ENCODE results near the gene OIP5. TPM values are rescaled to one million over a fixed set of nuclear protein-coding genes. Genes with fewer than 3 reads are reported as not detected.

Gene OIP5
- total RNA-seq, 6 experiments from 2014 or later, result 0.23 to 1.1 (median 0.82) TPM; not detected in 1

DNA sequence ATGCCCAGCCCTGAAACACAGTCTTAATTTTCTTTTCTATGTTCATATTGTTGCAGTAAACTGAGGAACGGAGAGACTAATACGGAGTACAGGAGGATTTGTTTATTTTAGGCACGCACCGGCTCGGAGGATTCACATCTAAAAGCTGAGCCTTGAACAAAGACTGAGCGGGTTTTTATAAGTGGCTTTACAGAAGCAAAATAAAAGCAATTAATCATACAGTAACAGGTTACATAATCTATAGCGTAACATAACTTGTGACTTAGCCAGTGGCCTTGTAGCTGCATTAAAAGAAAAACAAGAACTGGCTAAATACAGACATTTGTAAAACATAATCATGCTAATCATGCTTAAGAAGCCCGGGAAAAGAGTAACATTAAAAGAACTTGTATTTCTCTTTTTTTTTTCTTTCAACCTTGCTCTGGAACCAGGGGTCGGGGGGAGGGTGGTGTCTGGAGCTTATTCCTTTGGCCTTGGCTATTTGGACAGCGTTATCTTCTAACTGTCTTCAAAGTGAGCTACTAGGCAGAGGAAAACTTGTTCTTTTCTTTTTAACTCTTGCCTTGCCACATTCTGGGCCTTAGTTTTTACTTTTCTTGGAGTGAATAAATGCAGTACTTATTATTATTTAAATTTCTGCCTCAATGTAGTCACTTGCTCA lies 17.8 kb upstream of the OIP5 start:
- 90% methylated on average over 10 of the region's 10 CpGs for WGBS (ENCODE audit: insufficient coverage, low coverage, low lambda C conversion rate, missing lambda C conversion rate)
- Histone ChIP-seq H3K27me3 (no peaks in the 10 kb centered on the region), H3K36me3 (no peaks in the 10 kb centered on the region), H3K4me1 (no peaks in the 10 kb centered on the region), H3K4me3 (no peak overlapping the region), H3K27ac (no peak overlapping the region), H3K9me3 (no peaks in the 10 kb centered on the region)
- DNase-seq, result no peak
- TF ChIP-seq POLR2A (IDR thresholded peaks at IDR 0.05), result no peak
- TF ChIP-seq, protein P1, sequence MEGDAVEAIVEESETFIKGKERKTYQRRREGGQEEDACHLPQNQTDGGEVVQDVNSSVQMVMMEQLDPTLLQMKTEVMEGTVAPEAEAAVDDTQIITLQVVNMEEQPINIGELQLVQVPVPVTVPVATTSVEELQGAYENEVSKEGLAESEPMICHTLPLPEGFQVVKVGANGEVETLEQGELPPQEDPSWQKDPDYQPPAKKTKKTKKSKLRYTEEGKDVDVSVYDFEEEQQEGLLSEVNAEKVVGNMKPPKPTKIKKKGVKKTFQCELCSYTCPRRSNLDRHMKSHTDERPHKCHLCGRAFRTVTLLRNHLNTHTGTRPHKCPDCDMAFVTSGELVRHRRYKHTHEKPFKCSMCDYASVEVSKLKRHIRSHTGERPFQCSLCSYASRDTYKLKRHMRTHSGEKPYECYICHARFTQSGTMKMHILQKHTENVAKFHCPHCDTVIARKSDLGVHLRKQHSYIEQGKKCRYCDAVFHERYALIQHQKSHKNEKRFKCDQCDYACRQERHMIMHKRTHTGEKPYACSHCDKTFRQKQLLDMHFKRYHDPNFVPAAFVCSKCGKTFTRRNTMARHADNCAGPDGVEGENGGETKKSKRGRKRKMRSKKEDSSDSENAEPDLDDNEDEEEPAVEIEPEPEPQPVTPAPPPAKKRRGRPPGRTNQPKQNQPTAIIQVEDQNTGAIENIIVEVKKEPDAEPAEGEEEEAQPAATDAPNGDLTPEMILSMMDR (IDR thresholded peaks at IDR 0.05), result no peak
- ATAC-seq, result no peak
- intact Hi-C loops (cut with DNase I), result no loop called here

DNA sequence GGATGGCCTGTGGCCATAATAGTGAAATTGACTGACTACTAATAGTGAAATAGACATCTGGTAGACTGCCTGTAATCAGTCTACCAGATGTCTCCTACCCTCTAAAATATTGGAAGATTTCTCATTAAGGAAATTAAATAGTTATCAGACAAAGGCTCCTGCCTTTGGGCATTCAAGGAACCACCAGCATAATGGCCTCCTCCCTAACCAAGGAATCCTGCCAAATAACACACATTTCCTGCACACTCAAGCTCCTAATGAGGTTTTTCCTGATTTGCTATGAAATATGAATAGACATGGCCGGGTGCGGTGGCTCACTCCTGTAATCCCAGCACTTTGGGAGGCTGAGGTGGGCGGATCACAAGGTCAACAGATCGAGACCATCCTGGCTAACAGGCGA lies 14.8 kb upstream of the OIP5 start:
- intact Hi-C loops (cut with DNase I), result no loop called here
- DNase-seq (no peak), ATAC-seq (no peak)
- H3K27me3 ChIP-seq, result no peaks in the 10 kb centered on the region
- H3K36me3 ChIP-seq, result no peaks in the 10 kb centered on the region
- no peak overlapping the region for H3K4me3 ChIP-seq
- no peaks in the 10 kb centered on the region for H3K4me1 ChIP-seq
- no peaks in the 10 kb centered on the region for H3K9me3 ChIP-seq
- H3K27ac ChIP-seq, result no peak overlapping the region
- WGBS (ENCODE audit: insufficient coverage, low coverage, low lambda C conversion rate, missing lambda C conversion rate), result 83% methylated on average over 1 of the region's 5 CpGs
- TF ChIP-seq, protein P1 (IDR thresholded peaks at IDR 0.05), result no peak
- TF ChIP-seq POLR2A (IDR thresholded peaks at IDR 0.05), result no peak

DNA sequence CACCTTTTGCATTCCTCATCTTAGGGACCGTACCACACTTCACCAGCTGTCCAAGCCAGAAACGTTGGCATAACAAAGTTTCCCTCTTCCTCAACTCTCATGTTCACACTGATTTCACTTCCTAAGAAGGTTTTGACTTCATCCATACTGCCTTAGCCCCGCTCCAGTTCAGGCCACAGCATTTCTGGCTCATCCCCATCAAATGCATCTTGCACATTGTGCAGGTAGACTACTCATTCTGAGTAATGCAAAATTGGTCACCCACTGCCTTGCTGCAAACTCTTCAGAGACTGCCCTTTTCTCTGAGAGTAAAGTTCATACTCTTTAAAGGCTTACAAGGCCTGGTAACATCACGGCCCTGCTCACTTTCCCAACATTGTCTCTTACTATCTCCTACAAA lies 9.1 kb upstream of the OIP5 start:
- no peak for ATAC-seq
- H3K4me1 ChIP-seq, result no peaks in the 10 kb centered on the region
- no peaks in the 10 kb centered on the region for H3K27me3 ChIP-seq
- H3K9me3 ChIP-seq, result no peaks in the 10 kb centered on the region
- H3K27ac ChIP-seq, result no peak overlapping the region
- no peak overlapping the region for H3K4me3 ChIP-seq
- intact Hi-C loops (cut with DNase I), result no loop called here
- WGBS (ENCODE audit: insufficient coverage, low coverage, low lambda C conversion rate, missing lambda C conversion rate), result 90% methylated on average over 4 of the region's 4 CpGs
- DNase-seq, result no peak
- H3K36me3 ChIP-seq, result no peaks in the 10 kb centered on the region
- TF ChIP-seq, protein P1 (IDR thresholded peaks at IDR 0.05), result no peak
- no peak for TF ChIP-seq POLR2A (IDR thresholded peaks at IDR 0.05)

DNA sequence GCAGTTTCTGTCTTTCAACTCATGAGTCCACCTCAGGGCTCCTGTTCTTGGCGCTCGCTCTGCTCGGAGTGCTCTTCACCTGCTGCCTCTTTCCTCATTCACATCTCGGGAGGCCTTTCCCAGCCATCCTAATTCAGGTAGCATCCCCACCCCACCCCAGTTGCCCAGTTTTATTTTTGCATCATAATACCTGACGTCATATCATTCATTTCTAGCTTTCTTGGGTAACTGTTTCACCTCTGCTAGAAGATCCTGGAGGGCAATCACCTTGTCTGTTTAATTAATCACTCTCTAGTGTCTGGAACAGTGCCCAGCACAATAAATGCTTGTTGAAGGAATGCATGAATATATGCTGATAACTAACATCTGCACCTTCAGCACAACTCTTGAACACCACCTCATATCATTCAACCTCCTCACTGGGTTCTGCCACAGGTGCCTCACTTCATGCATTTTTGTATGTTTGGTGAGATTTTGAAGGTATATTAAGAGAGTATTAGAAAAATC lies 7.9 kb upstream of the OIP5 start:
- 89% methylated on average over 5 of the region's 5 CpGs for WGBS (ENCODE audit: insufficient coverage, low coverage, low lambda C conversion rate, missing lambda C conversion rate)
- no peaks in the 10 kb centered on the region for H3K36me3 ChIP-seq
- no peak overlapping the region for H3K27ac ChIP-seq
- no peak for ATAC-seq
- no peak for DNase-seq
- H3K9me3 ChIP-seq, result no peaks in the 10 kb centered on the region
- intact Hi-C loops (cut with DNase I), result no loop called here
- no peak overlapping the region for H3K4me3 ChIP-seq
- H3K4me1 ChIP-seq, result no peaks in the 10 kb centered on the region
- TF ChIP-seq POLR2A (IDR thresholded peaks at IDR 0.05), result no peak
- TF ChIP-seq, protein P1 (IDR thresholded peaks at IDR 0.05), result no peak
- no peaks in the 10 kb centered on the region for H3K27me3 ChIP-seq
